Stomach (tissue), 4 donors: ENCODE measurements around the gene PET117.

ENCODE experiments used
- POLR2A ChIP-seq, 4 donors: fragments of 450-650 bp; IDR thresholded peaks; one replicate each; pipeline ENCODE4 v1.6.1; 2016; ENCODE audit warnings: antibody characterized with exemption in 4 of 4, control low read depth in 2 of 4, mild to moderate bottlenecking in 1 of 4, moderate library complexity in 1 of 4
- TF ChIP-seq, protein P1 (sequence below), 7 experiments: fragments of 450-650 bp in 4 of 7; fragments of 200-600 bp in 3 of 7; sonication (generic) in 3 of 7; IDR thresholded peaks; one replicate each; pipeline ENCODE4 v1.5.1; 2016 to 2019; ENCODE audit warnings: antibody characterized with exemption in 7 of 7, control low read depth in 2 of 7, mild to moderate bottlenecking in 1 of 7

DNA sequence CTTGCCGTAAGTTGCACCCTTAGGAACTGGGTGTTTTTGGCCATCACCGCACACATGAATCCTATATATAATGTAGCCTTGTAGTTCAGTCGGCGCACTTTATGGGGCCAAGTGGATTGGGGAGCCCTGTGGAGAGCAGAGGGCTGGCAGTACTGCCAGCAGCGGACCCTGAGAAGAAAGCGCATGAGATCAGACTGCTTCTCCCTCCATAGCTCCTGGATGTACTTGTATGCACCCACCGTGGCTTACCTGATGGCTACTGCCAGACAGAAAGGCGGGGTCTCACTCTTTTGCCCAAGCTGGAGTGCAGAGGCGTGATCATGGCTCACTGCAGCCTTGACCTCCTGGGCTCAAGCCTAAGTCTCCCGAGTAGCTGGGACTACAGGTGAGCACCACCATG is 47.2 kb upstream of the PET117 start:
- TF ChIP-seq, protein P1, sequence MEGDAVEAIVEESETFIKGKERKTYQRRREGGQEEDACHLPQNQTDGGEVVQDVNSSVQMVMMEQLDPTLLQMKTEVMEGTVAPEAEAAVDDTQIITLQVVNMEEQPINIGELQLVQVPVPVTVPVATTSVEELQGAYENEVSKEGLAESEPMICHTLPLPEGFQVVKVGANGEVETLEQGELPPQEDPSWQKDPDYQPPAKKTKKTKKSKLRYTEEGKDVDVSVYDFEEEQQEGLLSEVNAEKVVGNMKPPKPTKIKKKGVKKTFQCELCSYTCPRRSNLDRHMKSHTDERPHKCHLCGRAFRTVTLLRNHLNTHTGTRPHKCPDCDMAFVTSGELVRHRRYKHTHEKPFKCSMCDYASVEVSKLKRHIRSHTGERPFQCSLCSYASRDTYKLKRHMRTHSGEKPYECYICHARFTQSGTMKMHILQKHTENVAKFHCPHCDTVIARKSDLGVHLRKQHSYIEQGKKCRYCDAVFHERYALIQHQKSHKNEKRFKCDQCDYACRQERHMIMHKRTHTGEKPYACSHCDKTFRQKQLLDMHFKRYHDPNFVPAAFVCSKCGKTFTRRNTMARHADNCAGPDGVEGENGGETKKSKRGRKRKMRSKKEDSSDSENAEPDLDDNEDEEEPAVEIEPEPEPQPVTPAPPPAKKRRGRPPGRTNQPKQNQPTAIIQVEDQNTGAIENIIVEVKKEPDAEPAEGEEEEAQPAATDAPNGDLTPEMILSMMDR (IDR thresholded peaks at IDR 0.05) = no peak
- no peak for TF ChIP-seq POLR2A (IDR thresholded peaks at IDR 0.05)
